SK-N-SH (cell line): ENCODE data around the gene SCN4A.

ENCODE experiments used
- CTCF ChIP-seq: fragments of 200-600 bp; sonication (generic); IDR thresholded peaks from 2 replicates; pipeline ENCODE4 v1.6.1; 2017; ENCODE audit warnings: antibody characterized with exemption, mild to moderate bottlenecking, moderate library complexity
- EP300 ChIP-seq, 2 experiments: IDR thresholded peaks; 2 replicates each; pipeline versions ENCODE4 v1.4.0 to v1.6.1; 2012; ENCODE audit warnings: borderline replicate concordance in 1 of 2, low read depth in 1 of 2, low read length in 1 of 2
- EZH2phosphoT487 ChIP-seq: fragments of 200-600 bp; sonication (generic); IDR thresholded peaks from 2 replicates; pipeline ENCODE4 v1.6.1; 2017; ENCODE audit warnings: low read depth, mixed run types, mild to moderate bottlenecking, antibody characterized with exemption, moderate library complexity, borderline replicate concordance
- GABPA ChIP-seq: IDR thresholded peaks from 2 replicates; pipeline ENCODE4 v1.4.0; 2012; ENCODE audit warnings: low read depth, mild to moderate bottlenecking
- JUND ChIP-seq: IDR thresholded peaks from 2 replicates; pipeline ENCODE4 v1.4.0; 2012
- RCOR1 ChIP-seq: fragments of 150-350 bp; IDR thresholded peaks from 2 replicates; pipeline ENCODE4 v1.6.1; 2017; ENCODE audit warnings: antibody characterized with exemption, low read length
- RFX5 ChIP-seq: IDR thresholded peaks from 2 replicates; pipeline ENCODE4 v1.6.1; 2012; ENCODE audit warnings: mild to moderate bottlenecking, improper control_type of control experiment, low read length
- TF ChIP-seq, protein P1 (sequence below): IDR thresholded peaks from 2 replicates; pipeline ENCODE4 v1.4.0; 2012; ENCODE audit warnings: low read depth, borderline replicate concordance
- TF ChIP-seq, protein P2 (sequence below): IDR thresholded peaks from 2 replicates; pipeline ENCODE4 v1.6.1; 2012; ENCODE audit warnings: mild to moderate bottlenecking, low read depth, low read length, moderate library complexity
- TF ChIP-seq, protein P3 (sequence below): IDR thresholded peaks from 2 replicates; pipeline ENCODE4 v1.4.0; 2012; ENCODE audit warnings: low read depth

DNA sequence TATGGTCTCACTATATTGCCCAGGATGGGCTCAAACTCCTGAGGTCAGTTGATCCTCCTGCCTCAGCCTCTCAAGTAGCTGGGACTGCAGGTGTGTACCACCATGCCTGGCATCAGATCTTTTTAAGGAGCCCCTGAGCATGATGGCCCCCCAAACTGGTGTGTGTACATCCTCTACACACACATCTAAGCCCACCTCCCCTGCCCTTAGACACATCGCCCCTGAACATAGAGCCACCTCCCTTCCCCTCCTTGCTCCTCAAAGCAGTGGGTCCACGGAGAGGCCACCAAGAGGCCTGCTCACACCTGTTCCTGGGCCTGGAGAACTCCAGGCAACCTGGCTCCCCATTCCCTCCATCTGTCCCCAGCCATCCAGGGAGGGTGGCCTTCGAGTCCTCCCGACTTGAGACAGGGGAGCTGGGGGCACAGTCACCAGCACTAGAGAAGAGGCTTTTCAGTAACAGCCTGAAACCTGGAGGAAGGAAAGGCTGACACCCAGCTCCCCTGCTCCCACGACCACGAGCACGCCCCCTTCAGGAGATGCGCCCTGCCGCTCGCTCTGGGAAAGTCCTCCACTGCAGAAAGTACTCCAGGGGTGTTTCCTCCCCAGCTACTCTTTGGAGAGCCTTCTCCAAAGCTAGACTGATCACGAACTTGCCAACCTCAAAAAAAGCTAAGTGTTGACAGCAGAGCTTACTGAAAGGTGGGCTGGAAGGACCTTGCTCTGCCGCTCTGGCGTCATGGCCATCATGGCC lies 12.8 kb upstream of the SCN4A start:
- TF ChIP-seq CTCF (no peak; the same call in 1 of the 2 replicates), EP300 (IDR thresholded peaks at IDR 0.05; ENCODE audit: borderline replicate concordance in 1 of 2, low read depth in 1 of 2, low read length in 1 of 2) (no peak), JUND (no peak), GABPA (no peak), RFX5 (no peak), RCOR1 (no peak), EZH2phosphoT487 (no peak)
- TF ChIP-seq, protein P1, sequence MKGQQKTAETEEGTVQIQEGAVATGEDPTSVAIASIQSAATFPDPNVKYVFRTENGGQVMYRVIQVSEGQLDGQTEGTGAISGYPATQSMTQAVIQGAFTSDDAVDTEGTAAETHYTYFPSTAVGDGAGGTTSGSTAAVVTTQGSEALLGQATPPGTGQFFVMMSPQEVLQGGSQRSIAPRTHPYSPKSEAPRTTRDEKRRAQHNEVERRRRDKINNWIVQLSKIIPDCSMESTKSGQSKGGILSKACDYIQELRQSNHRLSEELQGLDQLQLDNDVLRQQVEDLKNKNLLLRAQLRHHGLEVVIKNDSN, result no peak
- TF ChIP-seq, protein P2, sequence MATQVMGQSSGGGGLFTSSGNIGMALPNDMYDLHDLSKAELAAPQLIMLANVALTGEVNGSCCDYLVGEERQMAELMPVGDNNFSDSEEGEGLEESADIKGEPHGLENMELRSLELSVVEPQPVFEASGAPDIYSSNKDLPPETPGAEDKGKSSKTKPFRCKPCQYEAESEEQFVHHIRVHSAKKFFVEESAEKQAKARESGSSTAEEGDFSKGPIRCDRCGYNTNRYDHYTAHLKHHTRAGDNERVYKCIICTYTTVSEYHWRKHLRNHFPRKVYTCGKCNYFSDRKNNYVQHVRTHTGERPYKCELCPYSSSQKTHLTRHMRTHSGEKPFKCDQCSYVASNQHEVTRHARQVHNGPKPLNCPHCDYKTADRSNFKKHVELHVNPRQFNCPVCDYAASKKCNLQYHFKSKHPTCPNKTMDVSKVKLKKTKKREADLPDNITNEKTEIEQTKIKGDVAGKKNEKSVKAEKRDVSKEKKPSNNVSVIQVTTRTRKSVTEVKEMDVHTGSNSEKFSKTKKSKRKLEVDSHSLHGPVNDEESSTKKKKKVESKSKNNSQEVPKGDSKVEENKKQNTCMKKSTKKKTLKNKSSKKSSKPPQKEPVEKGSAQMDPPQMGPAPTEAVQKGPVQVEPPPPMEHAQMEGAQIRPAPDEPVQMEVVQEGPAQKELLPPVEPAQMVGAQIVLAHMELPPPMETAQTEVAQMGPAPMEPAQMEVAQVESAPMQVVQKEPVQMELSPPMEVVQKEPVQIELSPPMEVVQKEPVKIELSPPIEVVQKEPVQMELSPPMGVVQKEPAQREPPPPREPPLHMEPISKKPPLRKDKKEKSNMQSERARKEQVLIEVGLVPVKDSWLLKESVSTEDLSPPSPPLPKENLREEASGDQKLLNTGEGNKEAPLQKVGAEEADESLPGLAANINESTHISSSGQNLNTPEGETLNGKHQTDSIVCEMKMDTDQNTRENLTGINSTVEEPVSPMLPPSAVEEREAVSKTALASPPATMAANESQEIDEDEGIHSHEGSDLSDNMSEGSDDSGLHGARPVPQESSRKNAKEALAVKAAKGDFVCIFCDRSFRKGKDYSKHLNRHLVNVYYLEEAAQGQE, result no peak
- TF ChIP-seq, protein P3, sequence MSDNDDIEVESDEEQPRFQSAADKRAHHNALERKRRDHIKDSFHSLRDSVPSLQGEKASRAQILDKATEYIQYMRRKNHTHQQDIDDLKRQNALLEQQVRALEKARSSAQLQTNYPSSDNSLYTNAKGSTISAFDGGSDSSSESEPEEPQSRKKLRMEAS, result no peak
